HCT116 (cell line): ENCODE data around the gene CYBA.

Experiments
- ATF3 ChIP-seq: IDR thresholded peaks from 2 replicates; pipeline ENCODE4 v1.6.1; 2012
- CTCF ChIP-seq, 3 experiments: fragments of 200-600 bp in 1 of 3; sonication (generic) in 1 of 3; IDR thresholded peaks in 2 of 3; conservative IDR thresholded peaks in 1 of 3; 2 replicates each; pipeline ENCODE4 v1.5.1; 2012 to 2017; ENCODE audit warnings: low read depth in 2 of 3, low read length in 2 of 3, antibody characterized with exemption in 1 of 3, borderline replicate concordance in 1 of 3, control low read depth in 1 of 3, mild to moderate bottlenecking in 1 of 3, mixed read lengths in 1 of 3, mixed run types in 1 of 3, moderate library complexity in 1 of 3; ENCODE audit not compliant: insufficient read depth in 1 of 3
- ELF1 ChIP-seq: IDR thresholded peaks from 2 replicates; pipeline ENCODE4 v1.6.1; 2012; ENCODE audit warnings: low read depth, borderline replicate concordance
- EZH2 ChIP-seq: fragments of 200-600 bp; sonication (generic); IDR thresholded peaks from 2 replicates; pipeline ENCODE4 v1.6.1; 2017; ENCODE audit warnings: antibody characterized with exemption, mixed run types
- POLR2AphosphoS5 ChIP-seq: IDR thresholded peaks from 2 replicates; pipeline ENCODE4 v1.6.1; 2011; ENCODE audit warnings: mild to moderate bottlenecking, low read depth, low read length, moderate library complexity
- RAD21 ChIP-seq: IDR thresholded peaks from 2 replicates; pipeline ENCODE4 v1.6.1; 2012; ENCODE audit warnings: low read depth, mild to moderate bottlenecking
- TCF7L2 ChIP-seq: IDR thresholded peaks from 2 replicates; pipeline ENCODE4 v1.7.0; 2011; ENCODE audit warnings: borderline replicate concordance, inconsistent platforms; ENCODE audit not compliant: insufficient read depth, insufficient read length; ENCODE audit errors: extremely low read depth
- YY1 ChIP-seq: IDR thresholded peaks from 2 replicates; pipeline ENCODE4 v1.6.1; 2011; ENCODE audit warnings: low read length, low read depth, moderate library complexity, mild to moderate bottlenecking; ENCODE audit not compliant: insufficient replicate concordance; ENCODE audit errors: extremely low read depth

GRCh38 chr16:88601313-88602036 is 49.4 kb downstream of the CYBA start:
- no peak for TF ChIP-seq EZH2
- no peak for TF ChIP-seq ATF3
- no peak for TF ChIP-seq TCF7L2
- no peak for TF ChIP-seq RAD21
- TF ChIP-seq YY1: no peak
- no peak for TF ChIP-seq POLR2AphosphoS5
- no peak for TF ChIP-seq CTCF (IDR thresholded peaks at IDR 0.05 in 2 of 3, conservative IDR thresholded peaks at IDR 0.05 in 1 of 3; ENCODE audit: borderline replicate concordance in 1 of 3, insufficient read depth in 1 of 3, low read depth in 2 of 3, low read length in 2 of 3)
- no peak for TF ChIP-seq ELF1
